Medulla oblongata (tissue), 1 donor: Measurements from ENCODE around the gene WDR48.

Source experiments
- DNase-seq: peaks from one replicate; pipeline ENCODE4 v3.0.0-alpha.2; 2015; ENCODE audit errors: extremely low spot score

The WDR48 gene

GRCh38 chr3:39063143-39063542, 11.3 kb downstream of the WDR48 start:
- no peak for DNase-seq

GRCh38 chr3:39064646-39065045, 12.8 kb downstream of the WDR48 start:
- no peak for DNase-seq

DNA sequence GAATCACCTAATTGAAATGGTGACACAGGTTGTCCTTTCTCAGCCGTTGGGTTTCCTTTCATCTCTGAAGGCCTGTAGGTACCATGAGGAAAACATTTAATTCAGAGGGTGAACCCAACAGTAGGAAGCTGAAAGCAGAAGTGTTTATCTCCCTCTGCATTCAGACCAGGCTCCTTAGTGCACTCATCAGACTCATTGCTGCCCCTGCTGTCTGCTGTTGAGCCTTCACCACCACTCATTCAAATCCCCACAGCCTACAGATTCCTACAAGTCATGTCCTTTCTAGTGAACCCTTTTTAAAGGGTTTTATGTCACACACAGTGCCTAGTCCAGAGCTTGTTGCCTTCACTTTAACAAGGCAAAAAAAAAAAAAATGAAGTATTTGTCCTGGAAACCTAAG, 13.4 kb downstream of the WDR48 start:
- peak; percentile 77 for DNase-seq

DNA sequence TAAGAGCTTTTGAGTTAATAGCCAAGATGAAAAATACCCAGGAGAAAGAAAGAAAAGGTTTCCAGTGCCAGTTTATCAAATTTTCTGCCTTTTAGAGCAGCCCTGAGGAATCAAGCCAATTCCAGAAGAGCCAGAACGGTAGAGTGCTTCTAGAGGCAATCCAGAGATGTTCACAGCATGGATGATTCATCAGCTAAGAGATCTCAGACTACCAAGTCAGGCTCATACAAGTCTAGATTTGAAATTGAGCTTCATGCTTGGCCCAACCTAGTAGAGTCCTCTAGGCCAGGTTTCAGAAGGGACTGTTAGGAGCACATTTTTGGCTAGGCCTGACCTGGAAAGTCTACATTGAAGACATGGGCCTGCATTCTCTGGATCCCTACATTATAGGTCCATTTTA, 15.5 kb downstream of the WDR48 start:
- DNase-seq, result no peak

DNA sequence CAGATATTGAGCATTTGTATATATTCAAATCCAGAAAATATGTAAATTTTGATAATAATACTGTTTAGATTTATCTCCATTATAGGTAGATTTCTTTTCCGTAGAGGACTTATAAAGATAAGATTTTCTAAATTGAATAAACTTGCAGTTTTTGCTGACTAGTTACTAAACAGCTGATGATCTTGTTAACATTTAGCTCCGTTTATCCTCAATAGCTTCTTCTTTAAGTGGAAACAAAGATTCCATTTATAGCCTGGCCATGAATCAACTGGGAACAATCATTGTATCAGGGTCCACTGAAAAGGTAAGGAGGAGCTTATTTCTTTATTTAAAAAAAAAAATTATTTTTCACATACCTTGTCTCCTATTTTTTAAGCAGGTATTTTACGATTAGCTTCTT, 16.7 kb downstream of the WDR48 start:
- DNase-seq, result peak; percentile 36

- no peak for DNase-seq
Measured at GRCh38 chr3:39075910-39076309, 24.1 kb downstream of the WDR48 start.

- no peak for DNase-seq
Measured at GRCh38 chr3:39079530-39079929, 27.7 kb downstream of the WDR48 start.

DNA sequence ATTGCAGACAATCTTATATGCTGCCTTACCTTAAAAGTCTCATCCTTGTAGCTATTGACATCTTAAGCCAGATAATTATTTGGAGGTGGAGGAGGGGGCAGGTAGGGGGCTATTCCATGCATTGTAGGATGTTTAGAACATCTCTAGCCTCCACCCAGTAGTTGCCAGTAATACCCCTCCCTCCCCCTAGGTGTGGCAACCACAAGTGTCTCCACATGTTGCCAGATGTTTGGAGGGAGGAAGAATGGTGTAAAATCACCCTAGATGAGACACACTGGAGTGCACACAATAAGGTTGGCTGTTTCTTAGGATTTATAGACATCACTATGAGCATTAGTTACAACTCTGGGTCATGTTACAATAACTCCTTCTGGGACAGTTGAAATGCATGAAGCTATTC, 28.2 kb downstream of the WDR48 start:
- no peak for DNase-seq

- DNase-seq, result no peak
Measured at GRCh38 chr3:39082666-39083313, 31.0 kb downstream of the WDR48 start.

DNA sequence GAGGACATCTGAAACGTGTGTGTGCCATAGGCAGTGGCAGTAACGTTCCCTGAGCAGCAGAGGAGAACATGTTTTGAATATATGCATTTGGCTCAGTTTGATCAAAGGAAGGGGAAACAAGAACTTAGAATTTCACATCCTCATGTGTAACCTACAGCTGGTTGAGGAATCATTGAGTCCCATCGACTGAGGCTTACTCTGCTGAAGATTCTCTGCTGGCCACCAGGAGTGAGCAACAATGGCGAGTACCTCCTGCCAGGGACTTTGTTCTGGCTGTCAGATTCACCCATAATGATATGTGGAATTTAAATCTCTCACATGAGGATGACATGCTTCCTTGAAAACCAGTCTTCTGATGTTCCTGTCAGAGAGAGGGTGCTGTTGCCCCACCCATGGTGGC, 34.3 kb downstream of the WDR48 start:
- no peak for DNase-seq

DNA sequence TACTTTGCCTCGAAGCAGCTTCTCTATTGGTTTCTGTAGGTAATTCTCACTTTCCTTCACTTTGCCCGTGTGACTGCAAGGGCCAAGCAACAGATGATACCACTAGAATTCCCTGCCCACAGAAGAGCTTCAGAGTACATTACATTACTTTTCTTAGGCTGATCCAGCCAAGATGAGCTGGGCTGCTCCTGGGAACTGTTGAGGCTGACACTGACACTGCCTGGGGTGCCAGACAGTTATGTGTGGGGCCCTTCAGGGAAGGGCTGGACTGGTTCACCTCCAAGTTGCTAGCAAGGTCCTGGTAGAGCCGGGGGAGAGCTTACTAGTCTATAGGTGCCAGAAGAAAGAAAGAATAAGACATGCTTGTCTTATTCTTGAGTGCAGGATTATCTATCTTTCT, 36.6 kb downstream of the WDR48 start:
- no peak for DNase-seq

DNA sequence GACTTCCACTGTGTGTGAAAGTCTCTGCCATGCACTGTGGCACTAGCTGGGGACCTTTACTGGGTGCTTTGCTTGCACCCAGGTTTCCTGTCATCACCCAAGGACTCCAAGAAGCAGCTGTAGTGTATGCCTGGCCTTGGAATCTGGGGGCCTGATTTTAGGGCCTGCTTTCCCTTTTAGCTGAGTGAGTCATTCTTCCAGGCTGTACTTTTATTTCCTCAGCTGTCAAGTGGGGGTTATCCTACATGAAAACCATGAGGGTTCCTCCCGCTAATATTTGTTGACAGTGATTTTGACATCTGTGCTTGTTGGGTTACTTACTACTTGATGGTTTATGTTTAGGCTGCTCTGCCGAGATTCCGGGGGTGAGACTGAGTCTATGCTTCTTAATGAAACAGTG, 37.1 kb downstream of the WDR48 start:
- no peak for DNase-seq

GRCh38 chr3:39090922-39091321, 39.1 kb downstream of the WDR48 start:
- DNase-seq, result no peak

DNA sequence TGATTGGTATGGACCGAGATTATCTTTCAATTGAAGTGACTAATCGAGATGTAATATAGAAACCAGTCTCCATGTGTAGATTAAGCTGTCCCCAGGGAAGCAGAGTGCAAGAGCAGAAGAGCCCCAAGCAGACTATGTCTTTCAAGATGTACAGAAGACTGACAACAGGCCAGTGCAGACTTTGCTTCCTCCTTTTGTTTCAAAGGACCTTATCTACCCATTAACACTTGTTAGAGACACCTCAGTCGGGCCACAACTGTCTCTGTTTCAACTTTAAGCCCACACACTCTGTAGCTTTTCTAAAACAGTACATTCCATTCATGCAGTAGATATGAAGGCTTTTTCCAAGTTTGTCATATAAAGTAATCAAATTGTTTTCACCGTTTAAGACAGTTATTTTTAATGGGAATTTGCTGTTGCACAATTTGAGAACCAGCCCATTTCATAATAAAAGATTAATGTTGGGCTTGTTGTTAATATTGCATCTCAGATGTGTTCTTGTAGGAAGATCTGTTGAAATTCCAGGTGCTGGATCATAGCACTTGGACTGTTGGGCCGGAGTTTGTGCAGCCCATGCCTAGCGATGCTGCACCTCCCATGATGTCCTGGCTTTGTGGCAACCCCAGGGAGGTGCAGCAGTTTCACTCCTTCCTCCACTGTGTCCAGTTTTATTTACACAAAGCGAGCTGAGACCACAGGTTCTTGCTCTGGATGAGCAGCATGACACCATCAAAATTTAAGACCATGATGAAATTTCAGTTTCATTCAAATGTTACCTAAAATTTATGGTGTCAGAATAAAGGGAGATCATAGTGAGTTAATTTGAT, 43.2 kb downstream of the WDR48 start:
- DNase-seq, result no peak

DNA sequence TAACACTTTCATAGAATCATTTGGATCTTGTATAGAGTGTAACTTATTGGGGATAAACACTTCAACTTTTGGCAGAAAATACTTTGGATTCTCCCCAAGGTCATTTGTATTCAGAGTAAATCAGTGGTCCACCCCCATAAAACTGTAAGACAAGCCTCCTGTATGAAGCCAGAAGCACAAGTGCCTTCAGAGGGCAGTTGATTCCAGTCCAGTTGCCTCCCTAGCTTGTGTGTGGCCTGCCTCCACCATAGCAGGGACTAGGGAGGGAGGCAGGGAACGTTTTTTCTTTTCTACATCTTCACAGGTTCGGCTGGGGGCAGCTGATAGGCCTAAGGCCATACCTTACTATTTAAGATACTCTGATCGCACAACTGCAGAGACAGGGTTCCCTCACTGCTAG, 44.0 kb downstream of the WDR48 start:
- DNase-seq, result peak; percentile 59

DNA sequence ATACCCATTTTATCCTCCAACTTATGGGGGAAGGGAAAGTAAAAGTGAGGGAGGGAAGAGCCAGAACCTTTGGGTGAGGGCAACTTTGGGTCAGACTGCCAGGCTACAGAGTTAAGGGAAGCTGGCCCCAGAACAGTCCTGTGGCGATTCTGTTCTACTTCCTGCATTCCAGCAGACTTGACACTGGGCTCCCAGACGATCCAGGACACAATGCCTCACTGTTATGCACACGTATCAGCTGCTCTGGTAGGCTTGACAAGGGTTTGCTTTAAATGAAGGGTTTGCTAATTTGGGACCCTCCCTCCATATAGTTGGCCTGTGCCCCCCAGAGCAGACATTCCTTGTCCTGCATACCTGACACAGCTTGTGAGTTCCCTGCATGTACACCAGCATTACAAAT, 45.0 kb downstream of the WDR48 start:
- peak; percentile 83 for DNase-seq

GRCh38 chr3:39097716-39098472, 46.1 kb downstream of the WDR48 start:
- DNase-seq, result peak; percentile 28

- no peak for DNase-seq
Measured at GRCh38 chr3:39098473-39099000, 46.7 kb downstream of the WDR48 start.

GRCh38 chr3:39099242-39099641, 47.4 kb downstream of the WDR48 start:
- DNase-seq, result no peak

- DNase-seq, result no peak
Measured at GRCh38 chr3:39099738-39100499, 48.1 kb downstream of the WDR48 start.

DNA sequence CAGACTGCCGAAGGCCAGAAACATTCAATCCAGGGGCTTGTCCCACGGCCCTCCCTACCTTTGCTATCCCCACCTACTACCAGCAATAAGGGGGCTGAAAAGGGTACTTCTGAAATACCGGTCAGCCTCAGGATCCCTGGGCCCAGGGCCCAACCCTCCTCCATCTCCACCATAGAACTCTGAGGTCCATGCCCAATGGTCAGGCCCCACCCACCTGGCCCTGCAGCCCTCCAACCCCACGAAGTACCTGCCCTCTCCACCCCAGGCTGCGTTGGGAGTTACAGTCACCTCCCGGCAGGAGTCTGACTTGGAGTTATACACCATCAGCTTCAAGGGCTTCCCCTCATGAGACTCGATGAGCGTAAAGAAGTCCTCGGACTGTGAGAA, 48.7 kb downstream of the WDR48 start:
- DNase-seq, result no peak
